Ishikawa (cell line): ENCODE measurements around the gene BTBD16.

Experiments
- EP300 ChIP-seq: IDR thresholded peaks from 2 replicates; pipeline ENCODE4 v1.6.1; 2012; ENCODE audit warnings: borderline replicate concordance
- TCF12 ChIP-seq: IDR thresholded peaks from 2 replicates; pipeline ENCODE4 v1.6.1; 2012; ENCODE audit warnings: low read depth
- TF ChIP-seq, protein P1 (sequence below): IDR thresholded peaks from 2 replicates; pipeline ENCODE4 v1.6.1; 2012; ENCODE audit warnings: low read depth, mild to moderate bottlenecking

DNA sequence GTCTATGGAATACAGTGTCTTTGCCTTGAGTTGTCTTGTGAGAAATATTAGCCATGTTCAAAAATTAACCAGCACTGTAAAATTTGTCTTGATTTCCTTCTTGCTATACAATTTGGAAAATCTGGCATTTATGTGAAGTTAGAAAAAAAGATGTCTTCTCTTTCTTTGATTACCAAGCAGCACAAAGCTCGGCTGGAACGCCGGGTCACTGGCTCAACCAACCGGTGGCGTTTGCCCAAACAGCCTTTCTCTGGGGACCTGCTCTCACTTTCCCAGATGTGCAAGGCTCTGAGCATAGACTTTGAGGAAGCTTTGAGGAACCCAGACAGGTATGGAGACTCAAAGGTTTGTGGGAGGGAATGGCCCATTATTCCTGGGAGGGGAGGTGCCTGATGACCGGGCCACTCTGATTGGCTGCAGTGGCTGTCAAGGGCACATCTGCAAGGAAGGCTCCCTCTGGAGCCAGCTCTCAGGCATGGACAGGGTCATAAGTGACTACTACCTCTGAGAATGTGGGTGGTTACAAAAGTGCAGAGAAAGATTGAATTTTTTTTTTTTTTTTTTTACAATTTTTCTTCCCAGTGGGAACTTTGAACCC is 5.6 kb downstream of the BTBD16 start:
- TF ChIP-seq TCF12 (no peak), EP300 (no peak)
- TF ChIP-seq, protein P1, sequence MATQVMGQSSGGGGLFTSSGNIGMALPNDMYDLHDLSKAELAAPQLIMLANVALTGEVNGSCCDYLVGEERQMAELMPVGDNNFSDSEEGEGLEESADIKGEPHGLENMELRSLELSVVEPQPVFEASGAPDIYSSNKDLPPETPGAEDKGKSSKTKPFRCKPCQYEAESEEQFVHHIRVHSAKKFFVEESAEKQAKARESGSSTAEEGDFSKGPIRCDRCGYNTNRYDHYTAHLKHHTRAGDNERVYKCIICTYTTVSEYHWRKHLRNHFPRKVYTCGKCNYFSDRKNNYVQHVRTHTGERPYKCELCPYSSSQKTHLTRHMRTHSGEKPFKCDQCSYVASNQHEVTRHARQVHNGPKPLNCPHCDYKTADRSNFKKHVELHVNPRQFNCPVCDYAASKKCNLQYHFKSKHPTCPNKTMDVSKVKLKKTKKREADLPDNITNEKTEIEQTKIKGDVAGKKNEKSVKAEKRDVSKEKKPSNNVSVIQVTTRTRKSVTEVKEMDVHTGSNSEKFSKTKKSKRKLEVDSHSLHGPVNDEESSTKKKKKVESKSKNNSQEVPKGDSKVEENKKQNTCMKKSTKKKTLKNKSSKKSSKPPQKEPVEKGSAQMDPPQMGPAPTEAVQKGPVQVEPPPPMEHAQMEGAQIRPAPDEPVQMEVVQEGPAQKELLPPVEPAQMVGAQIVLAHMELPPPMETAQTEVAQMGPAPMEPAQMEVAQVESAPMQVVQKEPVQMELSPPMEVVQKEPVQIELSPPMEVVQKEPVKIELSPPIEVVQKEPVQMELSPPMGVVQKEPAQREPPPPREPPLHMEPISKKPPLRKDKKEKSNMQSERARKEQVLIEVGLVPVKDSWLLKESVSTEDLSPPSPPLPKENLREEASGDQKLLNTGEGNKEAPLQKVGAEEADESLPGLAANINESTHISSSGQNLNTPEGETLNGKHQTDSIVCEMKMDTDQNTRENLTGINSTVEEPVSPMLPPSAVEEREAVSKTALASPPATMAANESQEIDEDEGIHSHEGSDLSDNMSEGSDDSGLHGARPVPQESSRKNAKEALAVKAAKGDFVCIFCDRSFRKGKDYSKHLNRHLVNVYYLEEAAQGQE = no peak
